ENCODE measurements around the gene TRPV5. TPM values are rescaled to one million over a fixed set of nuclear protein-coding genes. Genes with fewer than 3 reads are reported as not detected.

The TRPV5 gene
- total and polyA plus RNA-seq, 2 of the 8 experiments (the other 6 are each of a cell fraction or from before 2014, with no cell fraction given), result 0.03 TPM; not detected in 1

DNA sequence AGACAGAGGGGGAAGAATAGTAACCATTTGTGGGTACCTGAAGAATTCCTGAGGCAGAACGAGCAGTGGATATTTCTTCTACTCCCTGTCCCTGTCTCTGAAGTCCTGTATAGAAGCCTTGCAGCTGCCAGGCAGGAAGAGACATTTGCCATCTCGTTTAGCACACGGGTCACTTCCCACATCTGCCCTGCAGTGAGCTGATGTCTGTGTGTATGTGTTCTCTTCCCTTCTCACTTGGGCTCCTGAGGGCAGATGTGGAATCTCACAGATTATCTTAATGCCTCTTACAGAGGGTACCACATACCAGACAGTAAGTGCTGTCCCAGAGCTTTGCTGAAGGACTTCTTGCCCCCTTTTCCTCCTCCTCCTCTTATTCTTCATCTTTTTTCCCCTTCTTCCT lies 33.9 kb downstream of the TRPV5 start:
- TF ChIP-seq NRF1 (IDR thresholded peaks at IDR 0.05; ENCODE audit: low read depth, low read length) (no peak), RXRA (IDR thresholded peaks at IDR 0.05; ENCODE audit: insufficient read depth, low read depth, low read length) (no peak), HDAC2 (IDR thresholded peaks at IDR 0.05; ENCODE audit: borderline replicate concordance in 1 of 2, low read depth in 2 of 2, low read length in 2 of 2) (no peak), BCL11A (IDR thresholded peaks at IDR 0.05; ENCODE audit: low read depth in 2 of 2, low read length in 2 of 2) (no peak), BRCA1 (IDR thresholded peaks at IDR 0.05; ENCODE audit: low read depth, low read length) (no peak), EP300 (IDR thresholded peaks at IDR 0.05; ENCODE audit: borderline replicate concordance in 1 of 2, low read depth in 2 of 2, low read length in 2 of 2) (no peak)
- TF ChIP-seq, protein P1, sequence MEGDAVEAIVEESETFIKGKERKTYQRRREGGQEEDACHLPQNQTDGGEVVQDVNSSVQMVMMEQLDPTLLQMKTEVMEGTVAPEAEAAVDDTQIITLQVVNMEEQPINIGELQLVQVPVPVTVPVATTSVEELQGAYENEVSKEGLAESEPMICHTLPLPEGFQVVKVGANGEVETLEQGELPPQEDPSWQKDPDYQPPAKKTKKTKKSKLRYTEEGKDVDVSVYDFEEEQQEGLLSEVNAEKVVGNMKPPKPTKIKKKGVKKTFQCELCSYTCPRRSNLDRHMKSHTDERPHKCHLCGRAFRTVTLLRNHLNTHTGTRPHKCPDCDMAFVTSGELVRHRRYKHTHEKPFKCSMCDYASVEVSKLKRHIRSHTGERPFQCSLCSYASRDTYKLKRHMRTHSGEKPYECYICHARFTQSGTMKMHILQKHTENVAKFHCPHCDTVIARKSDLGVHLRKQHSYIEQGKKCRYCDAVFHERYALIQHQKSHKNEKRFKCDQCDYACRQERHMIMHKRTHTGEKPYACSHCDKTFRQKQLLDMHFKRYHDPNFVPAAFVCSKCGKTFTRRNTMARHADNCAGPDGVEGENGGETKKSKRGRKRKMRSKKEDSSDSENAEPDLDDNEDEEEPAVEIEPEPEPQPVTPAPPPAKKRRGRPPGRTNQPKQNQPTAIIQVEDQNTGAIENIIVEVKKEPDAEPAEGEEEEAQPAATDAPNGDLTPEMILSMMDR (IDR thresholded peaks at IDR 0.05; ENCODE audit: control extremely low read depth in 1 of 3, insufficient read depth in 1 of 3, low read depth in 1 of 3, low read length in 3 of 3), result no peak
- TF ChIP-seq, protein P2, sequence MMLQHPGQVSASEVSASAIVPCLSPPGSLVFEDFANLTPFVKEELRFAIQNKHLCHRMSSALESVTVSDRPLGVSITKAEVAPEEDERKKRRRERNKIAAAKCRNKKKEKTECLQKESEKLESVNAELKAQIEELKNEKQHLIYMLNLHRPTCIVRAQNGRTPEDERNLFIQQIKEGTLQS (IDR thresholded peaks at IDR 0.05; ENCODE audit: insufficient read depth, low read depth, low read length), result no peak
- Histone ChIP-seq H3K27ac (ENCODE audit: low read depth, low read length) (no peak overlapping the region), H2BK15ac (ENCODE audit: low read length) (no peak overlapping the region), H3K23me2 (ENCODE audit: low read depth, low read length) (no peaks in the 10 kb centered on the region), H2BK12ac (ENCODE audit: low read depth, low read length) (no peak overlapping the region), H2AK5ac (ENCODE audit: low read depth, low read length) (no peak overlapping the region), H3K9ac (replicated peaks in 1 of 4; ENCODE audit: extremely low read depth in 1 of 4, low read depth in 3 of 4, low read length in 3 of 4) (no peak overlapping the region), H3K18ac (ENCODE audit: extremely low read depth, low read length) (no peak overlapping the region), H2BK5ac (ENCODE audit: low read depth, low read length) (no peak overlapping the region), H3K4me2 (ENCODE audit: insufficient read depth in 1 of 2, low read depth in 2 of 2, low read length in 2 of 2) (no peak overlapping the region), H3K79me1 (ENCODE audit: low read depth, low read length) (no peaks in the 10 kb centered on the region), H3K4me1 (replicated peaks in 1 of 4; ENCODE audit: control insufficient read depth in 3 of 4, insufficient read depth in 4 of 4, low read length in 3 of 4) (peaks cover 0 to 3% (median 0%) of the 10 kb centered on the region in 4 experiments; a peak in 1 of 7 replicates), H4K20me1 (replicated peaks in 1 of 2; ENCODE audit: control insufficient read depth in 1 of 2, insufficient read depth in 2 of 2, low read length in 2 of 2) (no peaks in the 10 kb centered on the region), H3K4me3 (ENCODE audit: extremely low read depth in 1 of 4, insufficient read depth in 2 of 4, low read depth in 3 of 4, low read length in 4 of 4) (no peak overlapping the region), H2AFZ (ENCODE audit: low read length) (no peak overlapping the region), H2BK20ac (ENCODE audit: low read length) (no peak overlapping the region), H4K8ac (ENCODE audit: extremely low read depth, insufficient read depth, low read length) (no peak overlapping the region), H3K56ac (replicated peaks; ENCODE audit: insufficient read length, low read depth, low read length) (no peak overlapping the region), H3K79me2 (ENCODE audit: control insufficient read depth in 1 of 2, insufficient read depth in 2 of 2, low read length in 2 of 2) (no peaks in the 10 kb centered on the region), H3K36me3 (ENCODE audit: control insufficient read depth in 2 of 4, insufficient read depth in 4 of 4, low read length in 3 of 4) (no peaks in the 10 kb centered on the region), H3K9me3 (ENCODE audit: insufficient read depth in 2 of 2, low read depth in 1 of 2, low read length in 1 of 2) (peaks cover 8 to 9% of the 10 kb centered on the region in 2 experiments), H4K91ac (replicated peaks; ENCODE audit: insufficient read length, low read length) (no peak overlapping the region), H4K5ac (ENCODE audit: insufficient read length, low read depth, low read length) (no peak overlapping the region), H3K14ac (ENCODE audit: insufficient read length) (no peak overlapping the region), H3K27me3 (replicated peaks in 1 of 4; ENCODE audit: control insufficient read depth in 3 of 4, extremely low read depth in 1 of 4, insufficient read depth in 3 of 4, low read length in 3 of 4) (no peaks in the 10 kb centered on the region; a peak in 1 of 7 replicates), H3K23ac (ENCODE audit: insufficient read length) (no peak overlapping the region), H3K4ac (replicated peaks; ENCODE audit: insufficient read length, low read depth, low read length) (no peak overlapping the region), H2BK120ac (replicated peaks; ENCODE audit: low read depth, low read length) (no peak overlapping the region)
- DNase-seq (ENCODE audit: low read depth in 1 of 2, low spot score in 2 of 2) (no peak), FAIRE-seq (no peak)
- 94% methylated on average over 3 of the region's 3 CpGs; no CpG with 5 or more reads in 1 of the 2 experiments for WGBS, 2 experiments (ENCODE audit: extremely low coverage in 1 of 2, insufficient coverage in 1 of 2, insufficient read length in 1 of 2, insufficient replicate concordance in 2 of 2, low coverage in 1 of 2, low lambda C conversion rate in 2 of 2, missing lambda C conversion rate in 1 of 2)
- POLR2A ChIA-PET (ENCODE audit: partially characterized antibody), result no interaction called here
- CTCF ChIA-PET (ENCODE audit: partially characterized antibody), result interaction anchor here (0.7 to 5.0 kb wide), 8 partner anchors 10 to 273 kb away, joined by 3 to 34 read pairs (median 3); no protein-coding TSS in a partner anchor

Measured in H1 (cell line).